Gastroesophageal sphincter (tissue), 3 donors: ENCODE results near the gene ADAMTS1.

Source experiments
- CTCF ChIP-seq, 4 experiments: fragments of 200-600 bp in 2 of 4; fragments of 450-650 bp in 2 of 4; sonication (generic) in 1 of 4; IDR thresholded peaks; one replicate each; pipeline ENCODE4 v1.5.1; 2017 to 2019; ENCODE audit warnings: antibody characterized with exemption in 4 of 4, mild to moderate bottlenecking in 2 of 4, moderate library complexity in 2 of 4
- POLR2A ChIP-seq, 2 donors: fragments of 450-650 bp; IDR thresholded peaks; one replicate each; pipeline ENCODE4 v1.6.1; 2017; ENCODE audit warnings: antibody characterized with exemption in 2 of 2, mild to moderate bottlenecking in 2 of 2, moderate library complexity in 1 of 2

GRCh38 chr21:26798856-26799751 is 46.1 kb downstream of the ADAMTS1 start:
- TF ChIP-seq POLR2A (IDR thresholded peaks at IDR 0.05) (no peak), CTCF (IDR thresholded peaks at IDR 0.05) (no peak)
